DMS 273 (cell line): ENCODE results near the gene TBL3.

Source experiments
- DNase-seq: peaks from one replicate; lab custom pipeline; 2025; ENCODE audit not compliant: unreplicated experiment; lab: John Stamatoyannopoulos, UW

Gene TBL3

GRCh38 chr16:1963806-1964505, 7.9 kb upstream of the TBL3 start:
- peak; percentile 68 for DNase-seq

GRCh38 chr16:1964506-1965395, 7.1 kb upstream of the TBL3 start, which contains the start of gene RPS2:
RPS2 (minus strand) TSS chr16:1964826; CDS start chr16:1964625, 201 bp downstream.
- DNase-seq = peak; percentile 99

- DNase-seq = peak; percentile 55
Measured at GRCh38 chr16:1965396-1966001, 6.4 kb upstream of the TBL3 start.

GRCh38 chr16:1966460-1966859, 5.4 kb upstream of the TBL3 start, which contains the start of gene RNF151:
RNF151 (plus strand) TSS chr16:1966856; CDS start chr16:1966882, 26 bp downstream.
- no peak for DNase-seq

- no peak for DNase-seq
Measured at GRCh38 chr16:1968146-1968953, 3.5 kb upstream of the TBL3 start.

- peak; percentile 68 for DNase-seq
Measured at GRCh38 chr16:1972490-1972877, 631 bp downstream of the TBL3 start.

- no peak for DNase-seq
Measured at GRCh38 chr16:1973461-1974156, 1.8 kb downstream of the TBL3 start.

GRCh38 chr16:1974157-1975070, 2.6 kb downstream of the TBL3 start:
- no peak for DNase-seq

GRCh38 chr16:1975432-1976215, 3.8 kb downstream of the TBL3 start:
- DNase-seq = no peak

GRCh38 chr16:1976216-1976520, 4.3 kb downstream of the TBL3 start:
- no peak for DNase-seq

GRCh38 chr16:1976951-1977874, 5.4 kb downstream of the TBL3 start:
- DNase-seq = no peak

- no peak for DNase-seq
Measured at GRCh38 chr16:1977875-1978268, 6.0 kb downstream of the TBL3 start.

- DNase-seq = no peak
Measured at GRCh38 chr16:1978476-1979120, 6.7 kb downstream of the TBL3 start.

GRCh38 chr16:1979271-1980029, 7.6 kb downstream of the TBL3 start:
- DNase-seq = peak; percentile 67

- DNase-seq = peak; percentile 74
Measured at GRCh38 chr16:1980030-1980769, 8.3 kb downstream of the TBL3 start.

- DNase-seq = no peak
Measured at GRCh38 chr16:1980770-1981087, 8.9 kb downstream of the TBL3 start.
